ENCODE data around the gene CLEC16A. TPM values are rescaled to one million over a fixed set of nuclear protein-coding genes. Genes with fewer than 3 reads are reported as not detected.
A peak's percentile ranks its signal among the peaks of the same experiment; 100 is the strongest.

The CLEC16A gene
- total RNA-seq, 4 donors from 2014 or later = 29.5 to 58.8 (median 48.4) TPM

DNA sequence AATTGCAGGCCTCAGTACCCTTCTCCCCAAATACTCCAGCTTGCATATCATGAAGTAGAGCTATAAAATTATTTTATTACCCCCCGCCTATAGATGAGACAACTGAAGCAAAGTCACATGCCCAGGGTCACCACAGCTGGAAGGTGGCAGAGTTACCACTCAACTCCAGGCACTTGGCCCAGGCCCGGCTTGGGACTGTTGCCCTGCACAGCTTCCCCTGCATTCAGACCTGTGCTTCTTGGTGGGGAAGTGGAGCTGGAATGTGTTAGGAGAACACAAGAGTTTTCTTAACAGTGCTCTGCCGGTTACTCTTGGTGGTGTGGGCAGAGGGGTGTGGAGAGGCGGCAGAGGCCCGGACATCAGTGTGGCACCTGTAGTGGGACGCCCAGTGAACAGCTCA is 162.4 kb downstream of the CLEC16A start:
- Histone ChIP-seq H3K4me3 (replicated peaks in 1 of 3) (no peak overlapping the region), H3K27ac (peak overlapping the region; percentile 58 to 92 (median 65)), H3K36me3 (no peaks in the 10 kb centered on the region), H3K27me3 (no peaks in the 10 kb centered on the region), H3K9me3 (no peaks in the 10 kb centered on the region), H3K4me1 (peaks cover 47 to 53% of the 10 kb centered on the region in 2 donors)
- DNase-seq = peak; percentile 78 to 80
- TF ChIP-seq POLR2A (IDR thresholded peaks at IDR 0.05) = peak in 1 of 2 donors; percentile 36
- TF ChIP-seq, protein P1, sequence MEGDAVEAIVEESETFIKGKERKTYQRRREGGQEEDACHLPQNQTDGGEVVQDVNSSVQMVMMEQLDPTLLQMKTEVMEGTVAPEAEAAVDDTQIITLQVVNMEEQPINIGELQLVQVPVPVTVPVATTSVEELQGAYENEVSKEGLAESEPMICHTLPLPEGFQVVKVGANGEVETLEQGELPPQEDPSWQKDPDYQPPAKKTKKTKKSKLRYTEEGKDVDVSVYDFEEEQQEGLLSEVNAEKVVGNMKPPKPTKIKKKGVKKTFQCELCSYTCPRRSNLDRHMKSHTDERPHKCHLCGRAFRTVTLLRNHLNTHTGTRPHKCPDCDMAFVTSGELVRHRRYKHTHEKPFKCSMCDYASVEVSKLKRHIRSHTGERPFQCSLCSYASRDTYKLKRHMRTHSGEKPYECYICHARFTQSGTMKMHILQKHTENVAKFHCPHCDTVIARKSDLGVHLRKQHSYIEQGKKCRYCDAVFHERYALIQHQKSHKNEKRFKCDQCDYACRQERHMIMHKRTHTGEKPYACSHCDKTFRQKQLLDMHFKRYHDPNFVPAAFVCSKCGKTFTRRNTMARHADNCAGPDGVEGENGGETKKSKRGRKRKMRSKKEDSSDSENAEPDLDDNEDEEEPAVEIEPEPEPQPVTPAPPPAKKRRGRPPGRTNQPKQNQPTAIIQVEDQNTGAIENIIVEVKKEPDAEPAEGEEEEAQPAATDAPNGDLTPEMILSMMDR (IDR thresholded peaks at IDR 0.05) = peak in 1 of 6 experiments; percentile 23
- 45 to 64% methylated on average over 6 of the region's 6 CpGs for WGBS, 2 donors
- intact Hi-C loops (cut with DNase I) = no loop called here

DNA sequence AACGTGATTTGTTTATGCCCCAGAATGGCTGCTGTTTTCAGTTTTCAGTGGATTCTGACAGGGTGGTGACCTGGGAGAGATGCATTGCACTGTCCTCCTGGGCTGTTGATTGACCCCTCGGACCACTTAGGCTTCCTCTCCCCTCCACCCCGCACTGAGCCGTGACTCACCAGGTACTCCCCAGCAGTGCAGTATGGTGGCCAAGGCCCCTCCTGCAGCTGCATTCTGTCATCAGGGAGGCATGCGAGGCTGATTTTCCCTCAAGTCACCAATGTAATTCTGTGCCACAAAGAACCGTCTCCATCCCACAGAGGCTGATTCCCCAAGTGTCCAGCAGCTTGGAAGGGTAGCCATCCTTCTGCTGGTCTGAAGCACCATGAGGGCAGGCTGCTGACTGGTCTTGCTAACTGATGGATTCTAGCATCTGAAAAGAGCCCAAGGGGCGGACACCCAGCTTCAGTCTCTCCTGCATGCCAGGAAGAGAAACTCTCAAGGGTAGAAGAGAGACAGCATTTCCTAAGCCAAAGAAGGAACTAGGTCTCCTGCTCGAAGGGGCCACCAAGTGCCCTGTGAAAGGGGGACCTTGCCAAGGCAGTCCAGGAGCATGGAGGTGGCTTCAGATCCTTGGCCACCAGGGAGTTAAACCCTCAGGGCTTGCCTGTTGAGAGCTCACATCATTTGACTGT is 163.6 kb downstream of the CLEC16A start:
- DNase-seq = no peak
- H3K9me3 ChIP-seq = no peaks in the 10 kb centered on the region
- WGBS, 2 donors = 93 to 97% methylated on average over 8 of the region's 8 CpGs
- H3K27ac ChIP-seq = peak overlapping the region in 1 of 3 donors; percentile 92
- no peak overlapping the region for H3K4me3 ChIP-seq (replicated peaks in 1 of 3)
- no peak for TF ChIP-seq POLR2A (IDR thresholded peaks at IDR 0.05)
- TF ChIP-seq, protein P1 (IDR thresholded peaks at IDR 0.05) = no peak
- H3K36me3 ChIP-seq = no peaks in the 10 kb centered on the region
- intact Hi-C loops (cut with DNase I) = no loop called here
- H3K4me1 ChIP-seq = peaks cover 45 to 49% of the 10 kb centered on the region in 2 donors
- no peaks in the 10 kb centered on the region for H3K27me3 ChIP-seq

DNA sequence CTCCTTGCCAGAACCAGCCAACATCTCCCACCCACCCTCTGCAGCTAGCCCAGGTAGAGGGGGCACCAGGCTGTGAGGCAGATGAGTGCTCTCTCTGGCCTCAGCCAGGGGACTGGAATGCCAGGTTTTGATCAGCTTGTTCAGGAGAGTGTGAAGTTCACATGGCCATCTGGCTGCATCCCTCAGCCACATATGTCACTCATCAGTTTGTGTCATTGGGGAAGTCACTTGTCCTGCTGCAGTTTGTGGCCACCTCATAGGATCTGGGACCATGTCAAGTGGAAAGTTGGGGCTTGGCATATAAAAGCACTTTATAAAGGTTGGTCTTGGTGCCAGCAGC is 164.1 kb downstream of the CLEC16A start:
- H3K36me3 ChIP-seq = no peaks in the 10 kb centered on the region
- H3K4me1 ChIP-seq = peaks cover 44 to 49% of the 10 kb centered on the region in 2 donors
- H3K9me3 ChIP-seq = no peaks in the 10 kb centered on the region
- no peaks in the 10 kb centered on the region for H3K27me3 ChIP-seq
- H3K4me3 ChIP-seq (replicated peaks in 1 of 3) = no peak overlapping the region
- TF ChIP-seq, protein P1 (IDR thresholded peaks at IDR 0.05) = no peak
- TF ChIP-seq POLR2A (IDR thresholded peaks at IDR 0.05) = no peak
- DNase-seq = no peak
- intact Hi-C loops (cut with DNase I) = no loop called here
- H3K27ac ChIP-seq = peak overlapping the region in 1 of 3 donors; percentile 92

DNA sequence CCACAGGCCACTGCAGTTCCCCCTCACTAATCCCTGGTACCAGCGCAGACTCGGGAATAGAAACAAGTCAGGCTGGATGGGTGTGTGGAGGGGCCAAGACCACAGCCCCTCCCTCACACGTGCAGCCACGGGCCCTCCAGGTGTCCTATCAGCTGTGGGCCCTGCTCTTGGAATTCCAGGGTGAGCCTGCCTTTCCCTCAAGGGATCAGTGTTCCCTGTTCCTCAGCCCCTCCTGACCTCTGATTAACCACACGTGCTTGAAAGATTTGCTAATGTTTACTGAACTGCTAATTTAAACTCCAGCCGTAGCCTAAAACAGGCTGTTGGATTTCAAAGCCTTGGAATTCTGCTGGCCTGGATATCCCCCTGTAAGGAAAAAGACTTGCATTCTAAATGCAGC is 165.2 kb downstream of the CLEC16A start:
- Histone ChIP-seq H3K9me3 (no peaks in the 10 kb centered on the region), H3K4me1 (peaks cover 35 to 42% of the 10 kb centered on the region in 2 donors), H3K4me3 (replicated peaks in 1 of 3) (no peak overlapping the region), H3K27ac (no peak overlapping the region), H3K27me3 (no peaks in the 10 kb centered on the region), H3K36me3 (no peaks in the 10 kb centered on the region)
- WGBS, 2 donors = 83% methylated on average over 6 of the region's 6 CpGs
- intact Hi-C loops (cut with DNase I) = no loop called here
- TF ChIP-seq, protein P1 (IDR thresholded peaks at IDR 0.05) = no peak
- TF ChIP-seq POLR2A (IDR thresholded peaks at IDR 0.05) = no peak
- no peak for DNase-seq

DNA sequence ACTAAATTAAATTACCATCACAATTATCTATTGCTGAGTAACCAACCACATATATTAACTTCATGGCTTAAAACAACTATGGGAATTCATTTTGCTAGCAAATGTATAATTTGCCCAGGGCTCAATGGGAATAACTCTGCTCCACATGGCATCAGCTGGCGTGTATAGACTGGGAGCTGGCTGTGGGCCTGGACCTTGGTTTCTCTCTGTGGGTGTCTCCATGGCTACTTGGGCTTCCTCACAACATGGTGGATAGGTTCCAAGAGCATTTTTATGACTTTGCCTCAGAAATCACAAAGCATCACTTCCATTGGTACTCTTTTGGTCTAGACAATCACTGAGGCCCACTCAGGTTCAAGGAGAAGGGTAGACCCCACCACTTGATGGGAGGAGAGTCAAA is 166.8 kb downstream of the CLEC16A start:
- no peak for TF ChIP-seq POLR2A (IDR thresholded peaks at IDR 0.05)
- TF ChIP-seq, protein P1 (IDR thresholded peaks at IDR 0.05) = no peak
- Histone ChIP-seq H3K27ac (no peak overlapping the region), H3K36me3 (no peaks in the 10 kb centered on the region), H3K27me3 (no peaks in the 10 kb centered on the region), H3K9me3 (no peaks in the 10 kb centered on the region), H3K4me1 (peaks cover 20 to 27% of the 10 kb centered on the region in 2 donors), H3K4me3 (replicated peaks in 1 of 3) (no peak overlapping the region)
- no peak for DNase-seq
- intact Hi-C loops (cut with DNase I) = no loop called here
- 94 to 100% methylated on average over 1 of the region's 1 CpG for WGBS, 2 donors

All from thyroid gland (tissue), 4 donors.